T-helper 1 cell (primary cell): ENCODE data around the gene TMPRSS13.

Source experiments
- DNase-seq, 5 donors: peaks; one replicate each; pipeline ENCODE4 v3.0.0-alpha.2; 2012 to 2020

TMPRSS13 gene

DNA sequence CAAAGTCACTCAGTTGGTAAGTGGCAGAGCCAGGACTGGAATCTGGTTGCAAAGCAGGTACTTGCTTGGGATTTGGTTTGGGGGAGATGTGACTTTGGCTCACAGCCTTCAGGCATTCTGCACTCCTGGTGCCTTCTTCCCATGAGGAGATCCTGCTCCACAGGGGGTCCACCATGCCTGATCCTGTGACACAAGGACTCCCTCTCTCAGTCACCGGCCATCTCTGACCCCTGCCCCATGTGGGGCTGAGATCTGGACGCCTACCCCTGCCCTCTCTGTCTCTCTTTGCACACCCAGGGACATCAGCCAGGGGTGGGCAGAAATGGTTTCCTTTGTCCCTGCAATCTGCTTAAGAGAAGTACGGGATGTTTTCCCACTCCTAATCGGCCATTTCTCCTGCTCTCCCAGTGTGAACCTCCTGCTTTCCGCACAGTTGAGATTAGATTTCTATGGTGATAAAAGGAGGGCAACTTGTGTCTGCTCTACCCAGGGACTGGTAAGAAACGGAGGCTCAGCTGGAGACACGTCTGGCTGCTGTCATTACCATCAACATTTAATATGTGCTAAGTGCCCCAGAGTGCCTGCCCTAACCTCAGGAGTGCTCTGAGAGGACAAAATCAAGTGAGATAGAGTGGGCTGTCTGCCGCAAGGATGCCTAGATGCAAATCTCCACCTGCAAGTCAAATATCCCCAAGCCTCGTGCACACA lies 41.6 kb downstream of the TMPRSS13 start:
- no peak for DNase-seq

DNA sequence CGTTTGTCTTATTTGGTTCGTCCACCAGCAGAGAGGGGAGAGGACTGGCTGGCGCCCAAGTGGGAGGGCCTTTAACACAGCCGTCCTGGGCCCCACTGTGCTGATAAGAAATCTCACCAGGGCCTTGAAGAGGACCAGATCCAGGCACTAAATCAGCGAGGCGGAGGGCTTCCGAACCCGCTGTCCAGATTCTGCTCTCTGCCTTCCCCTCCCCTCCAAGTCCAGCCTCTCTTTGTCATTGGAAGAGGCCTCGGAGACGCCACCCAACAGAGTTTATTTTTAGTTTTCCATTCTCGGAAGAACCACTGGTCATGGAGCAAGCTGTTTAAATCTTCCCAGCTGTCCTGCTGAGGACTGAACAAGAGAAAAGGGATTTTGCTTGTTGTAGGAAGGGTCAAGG lies 43.4 kb downstream of the TMPRSS13 start:
- no peak for DNase-seq

DNA sequence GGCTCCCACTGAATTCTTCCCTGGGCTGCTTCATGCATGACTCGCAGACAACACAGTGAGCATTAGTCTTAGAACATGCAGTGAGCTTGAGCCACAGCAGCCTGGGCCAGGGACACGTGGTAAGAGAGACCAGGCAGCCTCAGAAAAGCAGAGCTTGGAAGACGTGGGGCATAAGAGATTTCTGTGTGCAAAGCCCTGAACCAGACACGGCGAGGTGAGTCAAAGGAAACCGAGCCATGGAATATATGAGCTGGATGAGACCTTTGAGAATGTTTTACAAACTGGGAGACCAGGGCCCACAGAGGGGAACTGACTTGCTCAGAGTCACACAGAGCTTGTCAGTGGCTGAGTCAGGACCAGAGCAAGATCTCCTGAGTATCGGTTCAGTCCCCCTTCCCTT lies 44.2 kb downstream of the TMPRSS13 start:
- no peak for DNase-seq

- DNase-seq = no peak
Observed at GRCh38 chr11:117883063-117883462, 46.1 kb downstream of the TMPRSS13 start.

DNA sequence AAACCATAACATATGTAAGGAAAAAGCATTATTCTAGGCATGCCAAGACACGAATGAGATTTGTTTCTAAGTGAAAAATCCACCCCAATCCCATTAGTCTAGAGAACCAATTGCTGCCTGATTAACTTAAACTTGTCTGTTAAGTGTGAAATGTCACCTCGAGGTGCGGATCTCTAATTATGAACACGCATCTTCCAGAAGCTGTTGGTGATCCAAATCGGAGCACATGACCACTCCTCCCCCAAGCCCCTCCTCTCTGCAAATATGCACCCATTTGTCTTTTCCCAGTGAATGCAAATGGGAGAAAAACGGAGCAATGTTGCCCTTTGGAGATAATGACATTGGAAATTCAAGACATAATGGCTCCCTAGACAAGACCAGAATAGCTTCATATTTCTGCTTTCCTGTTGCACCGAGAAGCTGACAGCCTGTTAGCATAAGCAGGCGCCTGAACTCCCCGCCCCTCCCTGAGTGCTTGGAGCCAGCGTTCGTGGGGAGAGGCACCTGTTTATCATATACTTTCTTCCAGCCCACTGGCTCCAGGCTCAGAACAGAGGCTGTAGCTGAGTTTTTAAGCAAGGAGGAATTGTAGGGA lies 46.8 kb downstream of the TMPRSS13 start:
- DNase-seq = no peak

DNA sequence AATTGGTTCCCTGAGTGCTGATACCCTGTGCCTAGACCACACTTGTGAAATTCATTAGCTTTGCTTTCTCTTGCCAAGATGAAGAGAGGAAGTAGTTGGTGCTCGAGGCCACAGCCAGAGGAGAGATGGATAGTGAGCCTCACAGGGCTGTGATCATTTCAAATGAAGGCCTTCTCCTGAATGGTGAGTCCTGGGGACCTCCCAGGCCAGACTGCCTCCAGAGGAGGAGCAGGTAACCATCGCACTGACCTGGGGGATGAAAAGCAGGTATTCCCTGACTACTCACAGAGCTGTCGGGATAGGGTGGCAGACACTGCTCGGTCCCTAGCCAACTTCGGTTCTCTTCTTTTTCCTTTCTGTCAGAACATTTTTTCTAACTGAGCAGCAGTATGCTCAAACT lies 48.0 kb downstream of the TMPRSS13 start:
- DNase-seq = no peak

DNA sequence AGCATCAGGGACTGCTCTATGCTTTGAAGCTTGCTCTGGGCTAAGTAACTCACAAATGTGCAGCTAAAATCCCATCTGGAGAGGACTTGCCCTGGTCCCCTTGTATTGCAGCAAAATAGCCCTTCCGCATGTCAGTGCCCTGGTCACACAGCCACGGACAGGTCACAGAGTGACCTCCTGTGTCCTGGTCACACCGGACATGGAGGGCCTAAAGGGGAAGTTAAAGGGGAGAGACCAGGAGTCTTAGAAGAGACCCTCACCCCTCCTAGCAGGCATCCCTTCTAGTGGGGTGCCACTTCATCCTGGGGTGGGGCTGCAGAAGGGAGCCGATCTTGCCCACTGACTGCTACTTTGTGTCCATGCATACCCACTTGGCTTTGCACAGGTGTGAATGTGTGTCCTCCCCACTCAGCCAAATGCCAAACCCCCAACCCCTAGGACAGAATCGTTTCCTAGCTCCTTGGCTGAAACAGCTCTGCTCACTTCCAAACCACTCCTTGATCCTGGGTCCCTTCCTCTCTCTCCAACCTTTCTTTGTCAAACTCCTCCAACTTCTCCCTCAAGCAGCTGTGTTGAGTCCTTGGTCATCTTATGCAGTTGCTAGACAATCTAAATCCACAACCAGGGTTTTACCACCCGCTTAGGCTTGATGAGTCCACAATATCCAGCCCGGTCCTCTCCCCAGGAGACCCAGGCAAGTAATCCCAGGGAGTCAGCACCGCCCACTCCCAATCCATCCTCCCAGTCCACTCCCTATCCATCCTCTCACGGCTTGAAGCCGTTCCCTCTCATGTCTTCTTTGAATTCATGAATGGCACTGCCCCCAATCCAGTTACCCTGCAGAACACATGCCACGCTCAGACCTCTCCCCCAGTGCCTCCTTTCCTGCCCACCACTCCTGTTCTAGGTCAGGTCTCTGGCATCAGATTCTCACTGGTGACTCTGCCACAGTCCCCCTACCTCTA lies 49.4 kb downstream of the TMPRSS13 start:
- no peak for DNase-seq

- no peak for DNase-seq
Observed at GRCh38 chr11:117878939-117879475, 50.2 kb downstream of the TMPRSS13 start.

DNA sequence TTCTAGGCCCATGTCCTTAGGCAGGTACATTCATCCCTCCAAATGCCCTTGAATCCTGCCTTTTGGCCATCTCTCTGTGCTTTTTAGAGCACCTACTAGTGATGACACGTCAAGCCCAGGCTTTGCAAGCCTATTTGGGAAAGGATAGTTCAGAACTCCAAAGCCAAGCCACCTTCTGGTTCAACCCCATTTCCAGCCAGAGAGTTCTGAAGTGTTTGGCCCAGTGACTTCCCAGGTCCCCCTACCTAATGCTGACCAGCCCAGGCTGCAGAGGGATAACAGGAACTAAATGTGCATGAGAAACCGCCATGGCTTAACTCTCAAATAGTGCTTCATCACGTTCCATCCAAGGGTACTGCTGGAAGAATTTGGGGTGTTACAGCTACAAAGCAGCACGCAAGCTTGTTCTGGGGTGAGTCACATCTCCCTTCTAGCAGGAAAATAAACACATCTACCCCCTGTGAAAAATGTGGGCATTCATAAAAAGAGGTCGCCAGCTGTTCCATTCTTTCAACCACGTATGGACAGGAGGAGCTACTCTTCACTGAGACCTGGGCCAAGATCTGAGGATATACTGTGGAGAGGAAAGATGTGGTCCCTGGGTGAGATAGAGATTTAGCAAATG lies 50.8 kb downstream of the TMPRSS13 start:
- no peak for DNase-seq

DNA sequence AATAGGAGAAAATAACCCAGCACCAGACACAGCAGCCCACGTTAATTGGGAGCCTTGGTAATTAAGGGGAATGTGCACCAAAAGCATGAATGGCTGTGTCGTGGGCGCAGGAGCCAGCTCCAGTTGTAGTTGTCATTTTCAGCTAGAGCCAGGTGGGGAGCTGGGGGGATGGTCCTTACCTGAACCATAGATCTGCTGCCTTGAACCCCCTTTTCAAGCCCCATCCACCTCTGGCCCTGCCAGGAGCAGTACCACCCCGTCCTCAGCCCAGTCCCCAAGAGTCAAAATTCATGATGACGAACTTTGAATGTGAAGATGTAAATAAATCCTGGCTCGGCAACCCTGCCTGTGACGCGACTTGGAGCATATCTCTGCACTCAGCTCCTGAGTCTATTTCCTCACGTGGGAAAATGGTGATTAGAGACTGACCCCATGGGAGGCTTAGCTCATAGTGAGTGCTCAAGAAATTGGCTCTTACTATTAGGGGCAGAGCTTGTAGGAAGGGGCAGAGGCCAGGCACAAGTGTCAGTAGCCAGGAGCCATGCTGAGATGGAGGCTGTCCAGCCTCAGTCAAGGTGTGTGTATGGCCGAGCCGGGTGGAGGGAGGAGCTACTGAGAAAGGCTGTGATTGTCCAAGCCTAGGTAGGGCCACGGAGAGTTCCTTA lies 52.0 kb downstream of the TMPRSS13 start:
- no peak for DNase-seq

- no peak for DNase-seq
Observed at GRCh38 chr11:117876341-117877119, 52.7 kb downstream of the TMPRSS13 start, which contains the start of gene FXYD6. FXYD6 (minus strand) TSS chr11:117876658; CDS start chr11:117842776, 33,882 bp downstream.

DNA sequence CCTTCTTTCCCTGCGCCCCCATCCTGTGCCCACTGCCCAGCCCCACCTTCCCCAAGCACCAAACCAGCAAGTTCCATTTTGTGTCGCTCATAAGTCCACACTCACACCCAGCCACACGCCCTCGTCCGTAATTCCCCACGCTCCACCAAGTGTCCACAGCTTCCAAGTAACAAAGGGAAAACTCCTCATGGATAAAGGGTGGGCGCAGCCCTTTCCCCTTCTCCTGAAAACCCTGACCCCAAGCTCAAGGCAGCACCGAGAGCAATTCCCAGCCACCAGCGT lies 53.2 kb downstream of the TMPRSS13 start:
- no peak for DNase-seq

GRCh38 chr11:117875382-117876058 lies 53.7 kb downstream of the TMPRSS13 start:
- peak in 1 of 5 donors; percentile 17 for DNase-seq

- no peak for DNase-seq
Observed at GRCh38 chr11:117874910-117875381, 54.3 kb downstream of the TMPRSS13 start.

GRCh38 chr11:117874253-117874909 lies 54.8 kb downstream of the TMPRSS13 start:
- no peak for DNase-seq

DNA sequence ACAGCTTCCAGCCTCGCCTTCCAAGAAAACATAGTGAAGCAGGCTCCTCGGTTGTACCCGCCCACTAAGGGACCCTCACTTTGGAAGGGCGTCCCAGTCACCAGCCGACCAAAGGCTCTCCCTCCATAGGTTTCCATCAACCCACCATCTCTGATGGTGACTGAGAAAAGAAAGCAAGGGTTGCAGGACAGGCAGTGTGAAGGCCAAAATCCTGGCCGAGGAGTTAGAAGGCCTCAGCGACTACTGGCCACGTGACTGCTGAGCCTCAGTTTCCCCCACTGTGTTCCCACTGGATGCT lies 55.4 kb downstream of the TMPRSS13 start:
- no peak for DNase-seq

DNA sequence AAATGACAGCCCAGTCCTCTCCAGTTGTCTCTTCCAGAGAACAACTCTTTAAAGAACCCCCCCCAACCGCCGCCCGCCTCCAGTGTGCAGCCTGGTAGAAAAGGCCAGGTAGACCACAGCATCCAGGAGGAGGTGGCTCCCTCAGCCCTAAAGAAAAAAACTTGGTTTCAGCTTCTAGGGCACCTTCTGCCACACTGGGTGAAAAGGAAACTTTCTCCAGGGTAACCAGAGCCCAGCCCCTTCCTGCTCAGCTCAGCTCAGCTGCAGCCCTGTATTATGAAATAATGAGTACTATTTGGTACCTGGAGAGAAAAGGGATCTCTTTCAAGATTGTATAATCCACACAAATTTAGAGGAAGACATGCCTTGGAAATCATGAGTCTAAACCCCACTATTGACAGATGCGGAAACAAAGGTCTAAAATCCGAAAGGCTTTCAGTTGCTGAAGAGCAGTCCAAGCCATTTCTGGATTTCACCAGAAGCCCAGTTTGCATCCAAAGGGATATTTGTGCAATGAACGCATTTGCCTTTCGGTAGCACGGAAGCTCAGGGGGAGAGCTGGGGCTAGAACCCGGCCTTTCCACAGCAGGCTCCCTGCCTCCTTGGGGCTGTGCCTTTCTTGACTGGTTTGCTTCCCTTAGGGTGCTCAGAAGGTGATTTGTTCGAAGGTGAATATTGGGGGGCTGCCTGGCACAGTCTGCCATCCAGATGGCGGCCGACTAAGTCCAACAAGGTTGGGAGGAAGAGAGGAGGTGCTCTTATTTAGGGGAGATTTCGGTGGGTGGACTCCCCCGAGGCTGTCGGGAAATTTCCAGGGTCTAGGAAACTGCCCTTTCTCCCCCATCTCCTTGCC lies 56.0 kb downstream of the TMPRSS13 start:
- no peak for DNase-seq

- no peak for DNase-seq
Observed at GRCh38 chr11:117872420-117872961, 56.7 kb downstream of the TMPRSS13 start.

GRCh38 chr11:117871784-117872183 lies 57.4 kb downstream of the TMPRSS13 start:
- DNase-seq = no peak
